ENCODE results near the gene KLHL21.

The KLHL21 gene

GRCh38 chr1:6546326-6546725 lies 56.3 kb downstream of the KLHL21 start:
- no peak for DNase-seq

GRCh38 chr1:6545276-6546112 lies 57.2 kb downstream of the KLHL21 start:
- no peak for DNase-seq

DNA sequence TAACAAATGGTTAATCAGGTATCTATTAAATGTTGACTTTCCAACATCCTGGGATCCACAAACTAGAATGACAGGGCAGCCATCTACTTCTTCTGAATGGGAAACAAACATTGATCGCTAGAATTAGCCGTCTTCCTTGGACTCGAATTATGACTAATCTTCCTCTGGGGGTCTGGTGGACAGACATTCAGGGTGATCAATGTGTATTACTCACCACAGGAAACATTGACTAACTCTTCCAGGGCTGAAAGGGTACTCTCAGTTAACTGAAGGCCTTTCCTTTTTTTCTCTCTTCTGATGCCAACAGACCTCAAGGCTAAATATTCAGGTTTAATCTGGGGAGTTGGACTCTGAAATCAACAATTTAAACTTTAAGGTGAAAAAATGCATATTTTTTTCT lies 57.8 kb downstream of the KLHL21 start:
- DNase-seq = peak; percentile 44
